Fibroblast of skin of scalp (primary cell): ENCODE results near the gene RPIA. TPM values are rescaled to one million over a fixed set of nuclear protein-coding genes. Genes with fewer than 3 reads are reported as not detected.
"Not testable (repeated sequence)": the region's sequence is repeated elsewhere in the genome, so short reads cannot be mapped to it uniquely, and the experiment has no call there.

Source experiments
- DNase-seq: peaks from one replicate; pipeline ENCODE4 v3.0.0-alpha.2; 2013
- polyA plus RNA-seq, 2 experiments: library from polyadenylated mRNA; unstranded; fragments of 120-200 nt; gene quantifications; one replicate each; pipeline ENCODE4 v1.2.1, GENCODE V29; 2013; ENCODE audit not compliant: insufficient read length in 2 of 2

RPIA gene
- polyA plus RNA-seq (2013, experiment 1 of 2; ENCODE audit: insufficient read length): 9.9 TPM
- polyA plus RNA-seq (2013, experiment 2 of 2; ENCODE audit: insufficient read length): 10.8 TPM

GRCh38 chr2:88691339-88692183 is at the start of gene RPIA:
TSS of gene RPIA (plus strand) at chr2:88691673. CDS start at chr2:88691699, 26 bp downstream.
- DNase-seq: peak; percentile 99

- no peak for DNase-seq
Measured at GRCh38 chr2:88642278-88642677, 49.2 kb upstream of the RPIA start.

DNA sequence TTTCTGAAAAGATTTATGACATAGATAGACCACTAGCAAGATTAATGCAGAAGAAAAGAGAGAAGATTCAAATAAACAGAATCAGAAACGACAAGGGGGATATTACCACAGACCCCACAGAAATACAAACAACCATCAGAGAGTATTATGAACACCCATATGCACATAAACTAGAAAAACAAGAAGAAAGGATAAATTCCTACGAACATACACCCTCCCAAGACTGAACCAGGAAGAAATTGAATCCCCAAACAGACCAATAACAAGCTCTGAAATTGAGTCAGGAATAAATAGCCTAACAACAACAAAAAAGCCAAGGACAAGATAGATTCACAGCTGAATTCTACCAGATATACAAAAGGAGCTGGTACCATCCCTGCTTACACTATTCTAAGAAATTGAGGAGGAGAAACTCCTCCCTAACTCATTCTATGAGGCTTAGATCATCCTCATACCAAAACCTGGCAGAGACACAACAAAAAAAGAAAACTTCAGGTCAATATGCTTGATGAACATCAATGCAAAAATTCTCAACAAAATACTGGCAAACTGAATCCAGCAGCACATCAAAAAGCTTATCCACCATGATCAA is 46.1 kb upstream of the RPIA start:
- not testable (repeated sequence) for DNase-seq

- DNase-seq: no peak
Measured at GRCh38 chr2:88651646-88652045, 39.8 kb upstream of the RPIA start.

DNA sequence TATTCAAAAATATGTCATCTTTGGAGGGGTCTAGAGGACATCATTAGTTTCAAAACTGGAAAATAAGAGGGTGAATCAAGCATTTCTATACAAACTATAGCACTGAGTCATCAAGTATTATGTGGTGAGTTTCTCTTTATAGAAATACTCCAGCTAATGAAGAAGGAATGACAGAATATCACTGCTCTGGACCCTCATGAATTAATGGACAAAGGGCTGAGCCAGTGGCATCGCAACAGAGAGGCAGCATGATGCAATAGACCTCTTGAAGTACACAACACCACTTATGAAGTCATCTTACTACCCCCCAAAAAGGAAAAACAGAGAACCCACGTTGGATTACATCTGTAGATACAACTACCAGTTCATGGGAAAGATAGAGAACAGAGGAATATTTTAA is 36.8 kb upstream of the RPIA start:
- peak; percentile 85 for DNase-seq

GRCh38 chr2:88656690-88657089 is 34.8 kb upstream of the RPIA start:
- DNase-seq: no peak

GRCh38 chr2:88657131-88657530 is 34.3 kb upstream of the RPIA start:
- peak; percentile 38 for DNase-seq

GRCh38 chr2:88658326-88658725 is 33.1 kb upstream of the RPIA start:
- DNase-seq: peak; percentile 61

DNA sequence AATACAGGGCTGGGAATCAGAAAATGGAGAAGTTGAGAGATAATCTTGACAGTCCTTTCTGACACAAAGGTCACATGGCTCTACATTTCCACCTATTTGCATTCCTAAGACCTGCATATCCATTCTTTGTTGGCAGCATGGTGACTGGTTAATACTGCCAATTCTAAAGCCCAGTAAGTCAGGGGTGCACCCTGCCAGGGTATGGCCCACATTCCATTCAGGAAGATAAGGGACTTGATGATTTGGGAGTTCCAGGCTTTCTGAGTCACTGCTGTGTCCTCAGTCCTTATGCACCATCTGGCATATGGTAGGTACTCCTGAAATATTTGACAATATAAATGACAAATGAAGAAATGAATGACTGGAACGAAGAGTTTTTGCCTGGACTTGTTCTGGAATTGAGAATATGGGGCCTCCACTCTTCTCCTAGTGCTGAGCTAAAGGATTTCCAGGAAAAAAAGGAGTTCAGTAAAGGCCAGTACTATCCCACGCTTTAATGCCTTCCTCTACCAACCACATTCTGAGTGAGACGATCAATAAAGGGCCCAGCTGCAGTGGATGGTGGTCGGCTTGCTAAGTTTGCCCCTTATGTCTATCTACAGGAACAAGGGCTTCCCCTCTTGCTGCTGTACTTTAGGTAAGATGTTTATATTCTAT is 32.5 kb upstream of the RPIA start:
- no peak for DNase-seq

DNA sequence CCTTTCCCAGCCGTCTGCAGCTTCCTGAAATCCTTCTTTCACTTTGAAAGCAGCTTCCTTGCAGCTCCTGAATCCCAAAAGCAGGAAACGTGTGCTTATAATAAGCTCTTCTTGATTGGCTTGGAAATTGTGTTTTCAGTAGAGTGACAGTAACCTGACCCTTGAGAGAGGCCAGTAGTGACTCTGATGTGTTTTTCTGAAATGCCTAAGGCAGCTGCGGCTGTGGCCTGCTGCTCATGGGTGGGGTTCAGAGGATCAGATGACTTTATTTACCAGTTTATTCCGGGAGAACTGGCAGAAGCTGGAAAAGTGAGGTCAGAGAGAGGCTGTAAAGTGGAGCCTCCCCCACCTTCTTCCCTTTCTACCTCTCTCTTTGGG is 31.9 kb upstream of the RPIA start:
- DNase-seq: no peak

- DNase-seq: no peak
Measured at GRCh38 chr2:88660622-88661021, 30.9 kb upstream of the RPIA start.

GRCh38 chr2:88666576-88666975 is 24.9 kb upstream of the RPIA start:
- no peak for DNase-seq

DNA sequence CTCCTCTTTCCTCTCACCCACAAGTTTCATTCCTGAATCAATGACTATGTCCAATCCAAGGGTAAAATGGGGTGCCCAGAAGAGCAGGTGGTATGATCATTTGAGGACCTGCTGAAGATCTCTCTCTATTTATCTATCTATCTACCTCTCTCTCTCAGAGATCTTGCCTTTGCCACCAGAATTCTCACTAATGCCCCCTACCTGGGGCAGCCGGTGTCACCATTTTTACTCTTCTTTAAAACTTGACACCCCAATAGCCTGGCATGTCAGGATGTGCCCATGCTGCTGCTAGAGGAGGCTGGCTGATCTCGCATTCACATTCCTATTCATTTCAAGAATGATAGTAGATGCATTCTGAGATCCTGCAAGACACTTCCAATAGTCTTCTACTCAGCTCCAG is 24.3 kb upstream of the RPIA start:
- no peak for DNase-seq

DNA sequence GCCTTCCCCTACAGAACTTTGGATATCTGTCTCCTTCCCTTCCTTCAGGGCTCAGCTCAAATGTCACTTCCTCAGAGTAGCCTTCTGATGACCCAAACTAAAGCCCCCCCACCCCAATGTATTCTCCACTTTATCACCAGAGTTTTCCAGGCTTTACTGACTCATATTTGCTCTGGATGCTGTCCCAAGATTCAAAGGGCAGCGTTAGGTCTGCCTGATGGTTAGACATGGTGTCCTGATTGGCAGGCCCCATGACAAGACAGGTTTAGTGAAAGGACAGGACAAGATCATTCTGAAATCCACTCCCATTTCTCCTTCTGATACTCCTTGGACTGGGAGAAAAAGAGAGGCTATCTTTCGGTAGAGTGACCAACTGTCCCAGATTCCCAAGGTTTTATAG is 22.6 kb upstream of the RPIA start:
- no peak for DNase-seq

GRCh38 chr2:88669482-88670214 is 21.8 kb upstream of the RPIA start:
- no peak for DNase-seq

GRCh38 chr2:88671786-88672427 is 19.6 kb upstream of the RPIA start:
- peak; percentile 66 for DNase-seq

- no peak for DNase-seq
Measured at GRCh38 chr2:88673363-88673762, 18.1 kb upstream of the RPIA start.

DNA sequence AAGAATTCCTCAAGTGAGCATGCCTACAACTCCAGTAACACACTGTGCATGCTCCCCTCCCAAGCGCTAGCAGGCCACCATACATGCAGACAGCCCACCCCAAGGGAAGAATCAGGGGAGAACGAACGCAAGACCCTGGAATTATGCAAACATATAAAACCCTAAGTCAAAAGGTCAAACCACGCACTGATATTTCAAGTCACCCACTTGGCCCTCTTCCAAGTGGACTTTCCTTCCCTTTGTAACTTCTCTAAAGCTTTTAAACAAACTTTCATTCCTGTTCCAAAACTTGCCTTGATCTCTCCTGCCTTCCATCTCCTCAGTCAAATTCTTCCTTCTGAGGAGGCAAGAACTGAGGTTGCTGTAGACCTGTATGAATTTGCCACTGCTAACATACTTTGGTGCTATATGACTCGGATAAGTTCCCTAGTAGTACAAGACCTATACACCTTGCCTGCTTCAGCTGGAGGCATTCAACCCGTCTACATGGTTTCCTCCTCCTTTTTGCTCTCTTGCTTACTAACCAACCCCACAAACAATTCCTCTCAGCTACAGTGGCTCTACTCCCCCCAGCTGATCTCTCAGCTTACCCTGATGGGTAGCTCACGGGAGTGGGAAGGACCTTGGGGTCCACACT is 11.1 kb upstream of the RPIA start:
- DNase-seq: no peak

DNA sequence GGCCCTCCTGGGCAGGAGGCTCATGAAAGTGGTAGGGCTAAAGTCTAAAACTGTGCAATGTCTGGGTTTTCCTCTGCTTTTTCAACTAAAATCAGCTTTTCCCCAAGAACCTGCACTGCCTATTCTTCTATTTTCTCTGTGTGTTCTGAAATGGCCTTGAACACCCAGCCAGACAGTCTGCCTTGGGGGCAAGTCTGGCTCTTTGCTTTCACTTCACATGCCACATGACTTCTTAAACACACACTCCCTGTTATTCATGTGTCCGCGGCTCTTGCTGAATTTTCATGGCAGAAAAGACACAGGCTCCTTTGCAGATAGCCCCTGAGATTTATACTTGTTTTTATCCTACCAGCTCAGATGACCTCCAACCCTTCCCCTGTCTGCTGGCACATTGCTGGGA is 10.6 kb upstream of the RPIA start:
- no peak for DNase-seq

DNA sequence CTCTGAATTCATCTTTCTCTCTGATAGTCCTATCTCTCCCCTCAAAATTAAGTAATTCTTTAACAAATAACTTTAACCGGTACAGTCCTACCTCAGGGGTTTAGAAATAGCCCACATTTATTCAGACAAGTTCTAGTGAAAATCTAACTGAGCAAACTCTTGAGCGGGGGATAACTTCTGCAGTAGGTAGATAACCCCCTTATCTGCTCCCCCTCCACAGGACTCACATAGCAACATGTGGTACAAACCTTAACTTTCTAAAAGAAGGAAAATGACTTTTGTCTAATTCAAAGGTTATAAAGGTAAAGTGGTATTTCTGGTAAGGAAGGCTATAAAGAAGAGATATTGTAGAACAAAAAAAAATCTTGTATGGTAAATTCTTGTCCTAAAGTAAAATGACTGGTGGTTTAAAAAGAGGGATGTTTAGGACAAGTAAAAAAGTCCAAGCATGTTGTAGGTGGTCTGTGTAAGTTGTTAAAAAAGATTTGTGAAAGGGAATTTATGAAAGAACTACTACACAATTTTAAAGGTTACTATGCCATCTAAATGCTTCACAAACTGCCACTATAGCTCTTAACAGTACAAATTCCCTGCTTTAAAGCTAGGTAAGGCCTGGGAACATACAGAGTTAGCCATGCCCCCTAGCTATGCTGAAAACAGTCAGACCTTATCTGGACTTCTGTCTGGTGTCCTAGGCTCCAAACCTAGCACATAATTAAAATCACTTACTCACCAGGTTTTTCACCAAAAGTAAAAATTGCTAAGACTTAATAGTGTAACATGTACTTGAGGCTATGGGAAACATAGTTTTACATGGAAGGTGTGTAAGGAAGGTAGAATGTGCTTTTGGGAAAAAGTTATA is 8.1 kb upstream of the RPIA start:
- DNase-seq: no peak

DNA sequence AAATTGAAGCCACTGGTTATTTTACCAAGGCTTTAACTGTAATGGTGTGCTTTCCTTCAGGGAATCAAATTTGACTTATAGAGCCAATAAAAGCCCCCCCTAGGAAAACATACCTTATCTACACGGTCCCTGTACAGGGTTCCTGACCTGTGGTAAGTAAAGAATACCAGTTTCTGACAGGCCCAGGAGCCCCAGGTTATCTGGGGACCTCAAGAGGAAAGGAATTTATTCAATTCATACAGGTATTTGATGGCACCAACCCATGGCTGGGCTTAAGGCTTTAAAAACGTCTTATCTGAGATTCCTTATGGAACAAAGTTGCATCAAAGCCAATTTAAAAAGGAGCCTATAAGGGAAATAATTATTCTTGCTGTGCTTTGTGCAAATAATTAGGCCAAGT is 7.0 kb upstream of the RPIA start:
- DNase-seq: no peak
